ENCODE results near the gene MIS18A.
"Not testable (repeated sequence)": the region's sequence is repeated elsewhere in the genome, so short reads cannot be mapped to it uniquely, and the experiment has no call there.

MIS18A gene, protein sequence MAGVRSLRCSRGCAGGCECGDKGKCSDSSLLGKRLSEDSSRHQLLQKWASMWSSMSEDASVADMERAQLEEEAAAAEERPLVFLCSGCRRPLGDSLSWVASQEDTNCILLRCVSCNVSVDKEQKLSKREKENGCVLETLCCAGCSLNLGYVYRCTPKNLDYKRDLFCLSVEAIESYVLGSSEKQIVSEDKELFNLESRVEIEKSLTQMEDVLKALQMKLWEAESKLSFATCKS

DNA sequence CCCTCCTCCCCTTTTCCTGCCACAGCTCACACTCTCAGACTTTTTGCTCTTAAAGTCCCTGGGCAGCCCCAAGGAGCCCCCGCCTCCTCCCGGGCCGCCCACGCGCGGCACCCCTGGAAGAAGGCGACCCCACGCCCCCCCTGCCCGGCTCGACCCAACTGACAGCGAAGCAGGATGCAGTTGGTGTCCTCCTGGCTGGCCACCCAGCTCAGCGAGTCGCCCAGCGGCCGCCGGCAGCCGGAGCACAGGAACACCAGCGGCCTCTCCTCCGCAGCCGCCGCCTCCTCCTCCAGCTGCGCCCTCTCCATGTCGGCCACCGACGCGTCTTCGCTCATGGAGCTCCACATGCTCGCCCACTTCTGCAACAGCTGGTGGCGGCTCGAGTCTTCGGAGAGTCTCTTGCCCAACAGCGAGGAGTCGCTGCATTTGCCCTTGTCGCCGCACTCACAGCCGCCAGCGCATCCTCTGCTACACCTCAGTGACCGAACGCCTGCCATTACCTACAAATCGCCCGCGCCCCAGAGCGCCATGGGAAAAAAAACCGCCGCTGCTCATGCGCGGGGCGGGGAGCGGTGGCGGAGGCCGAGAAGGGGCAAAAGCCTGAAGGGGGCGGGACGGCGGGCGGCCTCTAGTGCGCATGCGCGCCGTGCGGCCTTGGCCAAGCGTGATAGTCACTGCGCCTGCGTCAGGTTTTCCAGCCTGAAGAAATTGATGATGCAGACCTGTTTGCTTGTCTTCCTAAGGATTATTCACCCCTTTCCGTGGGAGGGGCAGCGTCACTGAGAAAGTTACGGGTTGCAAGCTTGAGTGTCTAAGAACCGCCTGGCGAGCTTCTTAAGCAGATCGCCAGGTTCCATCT is at the start of gene MIS18A:
MIS18A (minus strand) TSS at position 532 of the 859 bp plus-strand sequence; CDS start at position 497, 35 bp downstream.
- DNase-seq: peak; percentile 95

DNA sequence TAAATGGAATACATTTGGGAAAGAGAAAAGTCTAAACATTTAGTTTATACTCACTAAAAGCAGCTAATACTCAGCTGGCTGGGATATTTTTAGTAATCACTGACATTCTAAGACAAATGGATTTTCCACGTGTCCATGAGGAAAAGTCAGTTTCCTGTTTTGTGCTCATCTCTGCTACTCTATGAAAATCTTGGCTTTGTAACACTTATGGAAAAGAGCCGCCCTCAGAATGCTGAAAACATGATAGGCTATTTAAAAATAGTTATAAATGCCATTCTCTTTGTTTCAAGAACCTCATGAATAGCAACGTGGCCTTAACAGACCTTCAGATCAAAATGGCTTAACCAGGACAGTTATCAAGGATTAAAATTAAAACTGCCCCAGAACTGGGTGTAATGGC is 49.7 kb upstream of the MIS18A start:
- DNase-seq: no peak

DNA sequence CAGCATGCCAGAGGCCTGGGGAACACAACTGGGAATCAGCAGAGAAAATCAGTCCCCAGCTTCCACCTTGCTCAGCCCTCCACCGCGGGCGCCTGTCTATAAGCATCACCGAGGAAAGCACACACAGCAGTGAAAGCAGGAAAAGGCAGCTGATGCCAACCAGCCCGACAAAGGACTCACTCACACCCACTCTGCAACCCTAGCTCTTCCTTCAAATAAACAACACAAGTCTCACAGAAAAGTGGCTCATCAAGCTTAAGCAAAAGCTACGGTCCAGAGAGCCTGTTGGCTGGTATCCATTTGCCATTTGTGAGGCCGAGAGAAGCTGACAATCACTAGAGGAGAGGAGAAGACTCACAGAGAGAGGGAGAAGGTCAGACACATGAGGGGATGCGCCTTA is 46.9 kb upstream of the MIS18A start:
- DNase-seq: no peak

DNA sequence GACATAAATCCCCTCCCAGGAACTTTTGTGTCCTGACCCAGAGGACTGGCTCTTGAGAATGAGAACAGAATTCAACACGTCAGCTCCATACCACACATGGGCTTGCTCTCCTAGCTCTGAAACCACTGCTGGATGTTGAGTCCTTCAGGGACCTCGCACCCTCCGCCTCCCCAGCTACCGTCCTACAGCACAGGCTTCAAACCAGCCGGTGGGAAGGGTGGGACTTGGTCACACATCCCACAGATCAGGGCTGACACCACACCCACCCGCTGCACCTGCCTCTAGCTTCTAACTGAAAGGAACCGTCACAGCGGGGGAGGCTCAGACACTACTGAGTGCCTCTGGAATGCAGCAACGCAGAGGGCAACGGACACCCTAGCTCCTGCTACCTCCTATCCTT is 43.8 kb upstream of the MIS18A start:
- no peak for DNase-seq

DNA sequence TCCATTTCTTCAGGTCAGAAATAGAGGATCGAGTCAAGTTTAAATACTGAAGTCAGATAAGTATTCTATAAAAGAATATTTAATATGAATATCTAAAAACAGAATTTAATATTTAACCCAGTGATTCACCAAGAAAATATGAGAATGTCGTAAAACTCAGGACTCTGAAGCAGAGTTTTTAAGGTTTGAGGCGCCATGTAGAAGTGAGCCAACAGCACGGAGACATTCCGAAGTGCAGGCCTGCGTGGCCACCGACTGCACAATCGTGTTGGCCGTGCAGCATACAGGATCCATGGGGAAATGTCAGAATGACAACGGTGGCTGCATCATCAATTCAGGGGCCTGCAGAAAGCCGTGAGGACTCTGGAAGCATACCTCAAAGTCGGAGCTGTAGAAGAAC is 43.3 kb upstream of the MIS18A start:
- DNase-seq: no peak

DNA sequence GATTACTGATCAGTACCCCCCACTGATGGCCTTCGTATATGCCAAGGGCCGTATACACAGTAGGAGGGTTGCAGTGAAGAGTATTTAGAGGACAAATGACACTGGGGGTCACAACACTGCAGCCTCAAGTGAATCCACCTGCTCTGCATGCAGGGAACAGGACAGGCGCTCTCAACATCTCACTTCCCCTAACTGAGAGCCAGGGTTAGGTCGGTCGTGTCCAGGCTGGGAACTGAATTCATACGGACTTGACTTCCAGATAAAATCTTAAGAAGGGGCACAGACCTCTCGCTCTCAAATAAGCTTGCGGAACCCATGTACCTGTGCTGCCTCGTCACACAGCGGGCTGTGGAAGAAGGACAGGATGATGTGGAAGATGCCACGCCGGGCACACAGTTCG is 42.6 kb upstream of the MIS18A start:
- DNase-seq: no peak

DNA sequence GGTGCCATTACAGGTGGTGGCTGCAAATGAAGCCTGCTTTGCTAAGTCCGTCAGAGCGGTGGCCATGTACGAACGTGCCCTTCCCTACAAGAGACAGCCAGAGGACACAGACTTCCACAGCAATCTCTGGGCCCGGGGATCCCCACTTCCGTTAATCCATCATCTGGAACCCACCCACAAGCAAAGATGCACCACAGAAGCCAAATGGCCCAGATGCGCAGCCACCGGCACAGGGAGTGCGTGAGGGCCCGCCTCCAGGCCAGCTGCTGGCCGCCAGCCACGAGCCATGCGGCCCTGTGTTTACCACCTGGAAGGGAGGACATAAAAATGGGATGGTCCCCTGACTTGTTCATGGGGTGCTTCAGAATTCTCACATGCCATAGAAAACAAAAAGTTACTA is 41.9 kb upstream of the MIS18A start:
- no peak for DNase-seq

DNA sequence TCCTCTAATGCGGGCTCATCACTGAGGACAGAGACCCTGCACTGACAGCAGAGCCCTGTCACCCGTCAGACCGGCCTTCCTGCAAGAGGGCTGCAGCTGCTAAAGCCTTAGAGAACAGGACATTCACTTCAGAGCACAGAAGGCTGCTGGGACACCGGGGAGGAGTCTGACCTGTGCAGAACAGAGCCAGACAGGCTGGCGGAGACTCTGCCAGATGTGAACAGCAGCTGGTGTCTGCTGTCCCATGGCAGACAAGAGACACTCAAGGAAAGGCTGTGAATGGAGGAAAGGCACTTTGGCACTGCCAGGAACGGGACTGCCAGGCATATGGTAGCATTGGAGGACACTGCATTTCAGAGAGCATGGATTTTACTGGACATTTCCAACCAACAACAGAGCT is 41.2 kb upstream of the MIS18A start:
- DNase-seq: no peak

DNA sequence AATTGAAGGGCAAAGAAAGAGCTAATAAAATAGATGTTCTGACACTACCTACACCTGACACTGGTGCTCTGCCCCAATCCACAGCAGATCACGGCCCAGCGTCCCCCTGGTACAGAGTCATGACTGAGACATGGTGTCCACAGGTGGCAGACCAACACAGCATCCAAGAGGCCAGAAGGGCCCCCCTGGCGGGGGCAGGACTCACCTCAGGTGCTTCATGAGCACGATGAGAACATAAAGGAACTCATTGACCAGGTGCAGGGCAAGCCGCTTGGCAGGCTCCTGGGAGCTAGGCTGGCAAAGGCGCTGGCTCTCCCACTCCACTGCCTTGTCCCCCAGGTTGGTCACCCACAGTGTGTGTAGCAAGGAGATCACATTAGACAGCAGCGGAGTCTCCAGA is 40.2 kb upstream of the MIS18A start:
- no peak for DNase-seq

DNA sequence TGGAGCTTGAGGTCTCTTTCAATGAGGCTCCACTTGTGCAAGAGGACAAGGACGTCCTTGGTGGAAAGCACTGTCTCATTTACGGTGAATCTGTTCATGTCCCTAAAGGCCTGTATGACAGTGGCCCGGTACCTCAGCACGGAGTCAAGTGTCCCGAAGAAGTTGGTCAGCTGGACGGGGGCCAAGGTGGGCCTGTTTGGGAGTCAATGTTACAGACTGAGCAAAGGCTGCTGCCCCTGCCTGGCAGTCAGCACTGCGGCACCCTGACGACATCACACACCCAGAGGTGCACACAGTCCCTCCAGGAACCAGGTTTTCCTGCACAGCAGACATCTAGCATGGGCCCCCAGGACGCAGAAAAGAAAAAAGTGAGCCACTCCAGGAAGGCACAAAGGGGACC is 38.9 kb upstream of the MIS18A start:
- DNase-seq: no peak

DNA sequence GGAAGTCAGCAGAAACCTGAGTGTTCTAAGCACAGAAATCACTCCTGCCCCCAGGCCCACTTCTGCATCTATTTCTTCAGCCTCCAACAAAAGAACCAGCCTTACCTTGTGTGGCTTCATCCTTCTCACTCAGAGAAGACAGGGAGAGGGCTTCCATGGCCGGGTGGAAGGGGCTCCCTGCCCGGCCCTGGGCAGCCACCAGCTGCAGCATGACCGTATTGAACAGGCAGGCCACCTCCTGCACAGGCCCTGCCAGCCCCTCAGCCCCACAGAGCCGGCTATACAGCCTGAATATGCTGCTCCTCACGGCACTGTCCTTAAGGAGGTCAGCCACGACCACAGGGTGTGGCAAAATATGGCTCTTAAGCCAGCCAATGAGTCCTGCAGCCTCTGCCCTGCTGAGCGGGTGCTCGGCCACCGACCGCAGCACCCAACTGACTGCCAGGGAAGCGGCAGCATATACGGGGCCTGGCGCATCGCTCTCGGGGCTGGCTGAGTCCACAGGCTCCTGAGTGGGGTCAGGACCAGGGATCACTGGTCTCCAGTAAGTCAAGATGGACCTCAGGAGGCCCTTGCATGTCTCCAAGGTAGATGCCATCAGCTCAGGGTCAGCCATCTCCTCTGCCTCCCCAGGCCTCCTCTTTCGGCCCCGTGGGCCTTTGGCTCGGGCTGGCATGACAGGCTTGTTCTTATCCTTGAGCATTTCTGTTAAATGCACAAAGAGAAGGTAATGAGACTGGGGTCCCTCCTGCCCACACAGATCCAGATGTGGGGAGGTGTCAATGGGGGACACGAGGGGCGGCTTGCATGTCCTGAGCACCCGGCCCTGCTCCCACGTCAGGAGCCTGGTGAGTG is 37.7 kb upstream of the MIS18A start:
- DNase-seq: no peak

DNA sequence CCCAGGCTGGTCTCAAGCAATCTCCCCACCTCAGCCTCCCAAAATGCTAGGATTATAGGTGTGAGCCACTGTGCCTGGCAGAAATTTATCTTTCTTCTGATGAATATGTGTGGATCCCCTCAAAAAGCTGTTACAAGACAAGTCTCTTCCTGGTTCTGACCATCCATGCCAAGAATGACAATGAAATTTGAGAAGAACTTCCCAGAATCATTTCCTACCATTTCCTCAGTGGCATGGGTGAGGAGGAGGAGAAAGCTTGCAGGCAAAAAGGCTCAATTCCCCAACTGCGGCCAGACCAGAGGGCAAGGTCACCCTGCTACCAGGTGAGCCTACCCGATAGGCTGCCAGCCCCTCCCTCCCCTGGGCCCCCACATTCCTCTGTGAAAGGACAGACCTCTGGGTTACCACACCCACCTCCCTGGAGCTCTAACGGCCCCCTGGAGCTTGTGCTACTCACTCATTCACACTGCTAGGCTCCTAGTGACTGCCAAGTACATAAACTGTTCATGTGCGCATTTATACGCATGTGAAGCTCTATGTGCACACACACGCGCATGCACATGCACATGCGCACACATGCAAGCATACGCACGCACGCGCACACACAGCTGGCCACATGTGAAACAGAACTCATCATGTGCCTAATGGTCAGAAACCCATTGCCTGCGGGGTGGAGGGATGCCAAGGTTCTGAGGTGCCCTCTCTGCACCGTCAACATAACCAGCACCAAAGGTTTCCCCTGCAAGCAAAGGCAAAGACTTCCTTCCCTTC is 36.8 kb upstream of the MIS18A start:
- no peak for DNase-seq

DNA sequence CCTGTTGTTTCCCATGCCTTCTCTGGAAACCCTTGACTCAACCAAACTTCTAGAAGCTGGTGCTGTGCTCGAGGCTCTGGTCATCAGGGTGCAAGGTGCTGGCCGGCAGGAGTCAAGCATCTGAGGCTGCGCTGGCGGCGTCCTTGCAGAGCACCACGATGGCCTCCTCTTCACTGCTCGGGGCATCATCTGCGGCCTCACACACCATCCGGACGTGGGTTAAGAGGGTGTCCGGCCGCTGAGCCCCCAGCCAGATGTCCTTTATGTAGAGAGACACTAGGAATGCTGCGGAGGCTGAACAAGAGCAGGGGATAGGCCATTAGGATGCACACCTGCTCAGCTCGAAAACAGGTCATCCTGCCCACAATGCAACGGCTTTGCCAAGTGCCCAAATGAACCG is 36.0 kb upstream of the MIS18A start:
- no peak for DNase-seq

DNA sequence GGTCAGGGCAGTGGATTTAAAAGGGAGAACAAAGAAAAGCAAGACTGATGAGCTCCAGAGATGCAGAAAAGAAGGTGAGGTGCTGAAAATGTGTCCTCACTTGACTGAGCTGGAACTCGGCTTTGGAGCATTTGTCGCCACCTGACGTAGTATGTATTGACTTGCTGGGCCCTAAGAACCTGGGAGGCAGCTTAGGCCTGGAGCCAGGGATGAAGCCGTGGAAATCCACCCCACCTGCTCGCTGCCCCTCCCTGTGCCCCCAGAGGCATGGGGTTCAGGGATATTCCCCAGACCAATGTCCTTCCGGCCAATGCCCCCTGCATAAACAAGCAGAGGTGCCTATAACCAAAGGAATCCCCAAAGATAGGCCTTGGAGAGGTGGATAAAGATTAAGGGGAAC is 34.1 kb upstream of the MIS18A start:
- no peak for DNase-seq

DNA sequence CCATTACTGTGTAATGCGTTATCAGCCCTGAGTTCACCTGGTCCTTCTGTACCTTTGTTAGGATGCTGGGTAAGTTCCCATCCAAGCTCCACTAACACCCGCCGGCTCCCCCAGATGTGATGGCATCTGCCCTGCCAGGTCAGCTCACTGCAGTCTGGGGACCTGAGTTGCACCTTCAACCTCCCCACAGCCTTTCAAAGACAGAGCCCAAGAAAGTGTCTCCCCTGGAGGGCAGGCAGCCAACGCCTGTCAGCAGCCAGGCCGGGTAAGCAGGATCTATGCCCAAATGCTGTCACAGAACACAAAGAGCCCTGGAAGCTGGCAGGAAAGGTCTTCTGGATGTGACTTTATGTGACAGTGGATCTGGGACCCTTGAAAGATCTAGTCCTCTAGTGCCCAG is 33.5 kb upstream of the MIS18A start:
- no peak for DNase-seq

DNA sequence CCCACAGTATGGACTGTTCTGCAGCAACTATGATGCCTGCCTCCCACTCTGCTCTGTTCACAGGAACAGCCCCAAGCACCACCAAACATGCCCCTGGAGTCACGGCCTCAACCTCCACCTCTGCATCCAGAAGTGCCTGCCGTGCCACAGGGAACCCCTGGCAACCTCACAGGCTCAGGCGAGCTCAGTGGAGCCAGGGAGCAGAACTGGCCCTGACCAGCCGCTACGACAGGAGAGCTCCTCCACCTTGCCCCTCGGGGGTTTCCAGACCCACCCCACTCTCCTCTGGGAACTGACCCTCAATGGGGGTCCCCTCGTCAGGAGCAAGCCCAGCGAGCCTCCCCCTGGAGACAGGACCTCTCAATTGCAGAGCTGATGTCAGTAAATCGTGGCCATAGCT is 32.8 kb upstream of the MIS18A start:
- DNase-seq: no peak

DNA sequence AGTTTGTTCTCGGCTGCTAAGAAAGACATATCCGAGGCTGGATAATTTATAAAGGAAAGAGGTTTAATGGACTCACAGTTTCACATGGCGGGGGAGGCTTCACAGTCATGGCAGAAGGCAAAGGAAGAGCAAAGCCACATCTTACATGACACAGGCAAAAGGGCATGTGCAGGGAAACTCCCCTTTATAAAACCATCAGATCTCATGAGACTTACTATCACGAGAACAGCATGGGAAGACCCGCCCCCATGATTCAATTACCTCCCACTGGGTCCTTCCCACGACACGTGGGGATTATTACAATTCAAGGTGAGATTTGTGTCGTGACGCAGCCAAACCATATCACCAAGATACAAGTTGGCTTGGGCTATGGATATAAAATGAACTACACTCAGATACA is 32.1 kb upstream of the MIS18A start:
- not testable (repeated sequence) for DNase-seq

DNA sequence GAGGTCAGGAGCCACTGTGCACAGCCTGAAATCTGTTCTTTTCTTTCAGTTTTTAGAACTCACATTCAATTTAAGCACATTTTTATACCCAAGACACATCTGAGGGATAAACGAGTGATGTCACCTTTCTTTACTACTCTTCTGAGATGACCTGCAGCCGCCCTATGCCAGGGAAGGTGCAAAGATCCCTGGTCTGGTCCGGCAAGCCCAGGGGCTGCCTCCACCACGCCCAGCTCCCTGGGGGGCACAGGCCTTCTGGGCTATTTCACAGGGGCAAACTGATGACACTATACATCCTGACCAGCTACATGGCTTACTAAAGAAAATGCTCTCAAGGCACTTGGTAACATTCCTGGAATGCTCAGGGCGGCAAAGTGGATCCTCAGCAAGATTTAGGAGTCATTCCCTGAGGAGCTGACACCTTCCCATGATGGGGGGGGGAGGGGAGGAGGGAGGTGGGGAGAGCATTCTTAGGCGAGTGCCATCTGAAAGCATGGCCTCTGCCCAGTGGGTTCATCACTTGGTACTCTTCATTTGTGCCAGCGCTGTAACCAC is 31.1 kb upstream of the MIS18A start:
- DNase-seq: no peak

DNA sequence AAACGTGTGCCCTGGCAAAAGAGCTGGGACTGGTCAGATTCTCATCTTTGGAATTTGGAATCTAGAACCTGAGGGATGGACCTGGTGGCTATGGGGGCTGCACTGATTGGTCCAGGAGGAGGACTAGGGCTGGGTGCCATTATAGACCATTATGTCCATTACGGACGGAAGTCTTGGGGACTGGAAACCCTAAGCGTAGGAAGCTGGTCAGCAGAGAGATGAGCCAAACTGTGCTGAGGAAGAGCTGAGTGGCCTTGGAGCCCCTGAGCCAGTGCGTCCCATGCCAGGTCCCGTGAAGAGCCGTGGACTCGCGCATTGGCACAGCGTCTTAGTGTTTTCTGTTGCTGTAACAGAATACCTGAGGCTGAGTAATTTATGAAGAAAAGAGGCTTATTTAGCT is 29.8 kb upstream of the MIS18A start:
- no peak for DNase-seq

DNA sequence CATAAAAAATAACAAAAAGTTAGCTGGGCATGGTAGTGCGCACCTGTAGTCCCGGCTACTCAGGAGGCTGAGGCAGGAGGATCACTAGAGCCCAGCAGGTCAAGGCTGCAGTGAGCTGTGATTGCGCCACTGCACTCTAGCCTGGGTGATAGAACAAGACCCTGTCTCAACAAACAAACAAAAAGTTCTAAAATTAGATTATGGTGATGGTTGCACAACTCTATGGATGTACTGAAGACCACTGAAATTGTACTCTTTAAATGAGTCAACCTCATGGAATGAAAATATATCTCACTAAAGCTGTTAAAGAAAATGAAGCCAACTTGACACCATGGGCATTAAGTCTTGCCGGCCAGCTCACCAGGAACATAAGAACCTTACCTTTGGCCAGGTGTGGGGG is 28.9 kb upstream of the MIS18A start:
- no peak for DNase-seq

DNA sequence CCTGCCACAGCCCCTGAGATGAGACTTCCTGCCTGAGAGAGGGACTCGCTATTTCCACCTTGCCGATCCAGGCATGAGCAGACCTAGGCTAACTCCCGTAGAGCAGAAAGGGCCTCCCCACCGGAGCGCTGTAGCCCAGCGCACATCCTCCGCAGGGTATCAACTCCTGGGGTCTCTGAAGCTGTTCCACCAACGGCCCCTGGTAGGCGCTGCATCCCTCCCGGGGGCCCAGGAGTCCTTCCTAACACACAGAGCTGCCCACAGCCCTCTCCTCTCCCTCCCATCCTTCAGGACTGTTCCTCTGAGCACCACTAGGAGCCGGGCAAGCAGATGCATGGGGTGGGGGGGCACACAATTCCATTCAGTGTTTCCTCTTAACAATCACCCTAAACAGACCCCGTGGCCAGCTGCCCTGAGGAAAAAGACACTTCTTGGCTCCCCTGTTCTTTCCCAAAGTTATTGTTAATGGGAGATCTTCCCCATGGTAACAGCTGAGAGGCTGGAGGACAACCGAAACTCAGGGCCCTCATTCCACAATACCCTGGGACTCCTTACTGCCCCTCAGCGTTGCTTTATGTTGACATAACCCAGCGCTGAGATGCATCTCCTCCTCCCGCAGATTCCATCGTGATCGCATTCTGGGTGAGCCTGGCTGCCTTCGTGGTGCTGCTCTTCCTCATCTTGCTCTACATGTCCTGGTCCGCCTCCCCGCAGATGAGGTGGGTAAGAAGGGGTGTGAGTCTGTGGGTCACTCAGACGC is 27.4 kb upstream of the MIS18A start:
- no peak for DNase-seq

DNA sequence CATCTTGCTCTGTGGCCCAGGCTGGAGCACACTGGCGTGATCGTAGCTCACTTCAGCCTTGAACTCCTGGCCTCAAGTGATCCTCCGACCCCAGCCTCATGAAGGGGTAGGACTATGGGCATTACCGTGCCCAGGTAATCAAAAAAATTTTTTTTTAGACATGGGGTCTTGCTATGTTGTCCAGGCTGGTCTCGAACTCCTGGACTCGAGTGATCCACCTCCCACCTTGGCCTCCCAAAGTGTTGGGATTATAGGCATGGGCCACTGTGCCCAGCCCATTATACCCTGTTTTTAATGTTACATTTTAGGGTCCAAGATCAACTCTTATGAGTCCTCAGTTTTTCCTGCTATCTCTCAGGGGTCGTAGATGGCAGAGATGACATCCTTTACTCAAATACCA is 26.1 kb upstream of the MIS18A start:
- no peak for DNase-seq

Data from NCI-H2171 treated with DMSO at 0.1 percent for 48 hours (cell line).